Activated CD4-positive, alpha-beta memory T cell treated with anti-CD3 and anti-CD28 coated beads, Interleukin-2, amount 10 ng/mL, durations not matched to agents 7 days and 5 days (primary cell): Measurements from ENCODE around the gene BPIFB4. TPM values are rescaled to one million over a fixed set of nuclear protein-coding genes. Genes with fewer than 3 reads are reported as not detected.
"Not testable (repeated sequence)": the region's sequence is repeated elsewhere in the genome, so short reads cannot be mapped to it uniquely, and the experiment has no call there.

Source experiments
- CTCF ChIA-PET: fragments of 350-600 bp; sonication (Branson Sonifier 250); formaldehyde crosslinking; loops from one replicate; lab custom pipeline; 2021; ENCODE audit warnings: antibody characterized with exemption, inconsistent platforms; lab: Charles Lee
- POLR2A ChIA-PET: fragments of 350-600 bp; sonication (Branson Sonifier 250); formaldehyde crosslinking; loops from one replicate; lab custom pipeline; 2021; ENCODE audit warnings: antibody characterized with exemption; lab: Charles Lee
- DNase-seq: peaks from one replicate; pipeline ENCODE4 v3.0.0-alpha.2; 2020
- H3K27ac Mint-ChIP-seq: one replicate; pipeline ENCODE4 v1.8.0; 2021; ENCODE audit warnings: mild to moderate bottlenecking, mixed read lengths
- H3K27me3 Mint-ChIP-seq: one replicate; pipeline ENCODE4 v1.8.0; 2021; ENCODE audit warnings: mixed read lengths
- H3K36me3 Mint-ChIP-seq: one replicate; pipeline ENCODE4 v1.8.0; 2021; ENCODE audit warnings: low read depth, mixed read lengths
- H3K4me1 Mint-ChIP-seq: one replicate; pipeline ENCODE4 v1.8.0; 2021; ENCODE audit warnings: mixed read lengths
- H3K4me3 Mint-ChIP-seq: one replicate; pipeline ENCODE4 v1.8.0; 2021; ENCODE audit warnings: mild to moderate bottlenecking, mixed read lengths
- H3K9me3 Mint-ChIP-seq: one replicate; pipeline ENCODE4 v1.8.0; 2021; ENCODE audit warnings: mixed read lengths
- total RNA-seq, 2 experiments: library from RNA; stranded (reverse); gene quantifications; one replicate each; pipeline ENCODE4 v1.2.3, GENCODE V29; 2021

BPIFB4 gene
- total RNA-seq, 2 experiments from 2014 or later, result not detected

DNA sequence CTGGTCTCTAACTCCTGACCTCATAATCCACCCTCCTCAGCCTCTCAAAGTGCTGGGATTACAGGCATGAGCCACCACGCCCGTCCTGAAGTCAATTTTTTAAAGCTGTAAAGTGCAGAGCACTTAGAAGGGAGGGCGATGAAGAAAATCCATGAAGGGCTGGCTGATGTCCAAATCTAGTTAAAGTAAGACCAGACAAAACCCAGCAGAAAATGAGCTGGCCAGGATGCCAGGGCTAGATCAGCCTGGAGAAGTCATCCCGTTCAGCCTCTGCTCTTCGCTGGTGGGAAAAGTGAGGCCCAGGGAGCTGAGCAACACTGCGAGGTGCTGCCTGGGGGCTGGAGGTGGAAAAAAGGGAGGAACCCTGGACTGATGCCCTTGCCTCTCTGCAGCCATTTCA, 3.1 kb downstream of the BPIFB4 start:
- Mint-ChIP-seq H3K9me3 (no peaks in the 10 kb centered on the region), H3K36me3 (no peaks in the 10 kb centered on the region), H3K4me1 (no peaks in the 10 kb centered on the region), H3K4me3 (no peak overlapping the region), H3K27ac (no peak overlapping the region), H3K27me3 (no peaks in the 10 kb centered on the region)
- POLR2A ChIA-PET, result no interaction called here
- no peak for DNase-seq
- CTCF ChIA-PET, result no interaction called here

GRCh38 chr20:33083544-33084340, 4.3 kb downstream of the BPIFB4 start:
- Mint-ChIP-seq H3K9me3 (no peaks in the 10 kb centered on the region), H3K4me1 (no peaks in the 10 kb centered on the region), H3K36me3 (no peaks in the 10 kb centered on the region), H3K27ac (no peak overlapping the region), H3K27me3 (no peaks in the 10 kb centered on the region), H3K4me3 (no peak overlapping the region)
- no peak for DNase-seq
- ChIA-PET CTCF (no interaction called here), POLR2A (no interaction called here)

- Mint-ChIP-seq H3K4me3 (no peak overlapping the region), H3K27me3 (no peaks in the 10 kb centered on the region), H3K27ac (no peak overlapping the region), H3K4me1 (no peaks in the 10 kb centered on the region), H3K9me3 (no peaks in the 10 kb centered on the region), H3K36me3 (no peaks in the 10 kb centered on the region)
- ChIA-PET POLR2A (no interaction called here), CTCF (no interaction called here)
- no peak for DNase-seq
These were observed 5.3 kb downstream of the BPIFB4 start for GRCh38 chr20:33084722-33085121.

- ChIA-PET POLR2A (no interaction called here), CTCF (no interaction called here)
- H3K36me3 Mint-ChIP-seq, result no peaks in the 10 kb centered on the region
- no peaks in the 10 kb centered on the region for H3K27me3 Mint-ChIP-seq
- no peak overlapping the region for H3K27ac Mint-ChIP-seq
- no peaks in the 10 kb centered on the region for H3K9me3 Mint-ChIP-seq
- H3K4me1 Mint-ChIP-seq, result no peaks in the 10 kb centered on the region
- DNase-seq, result no peak
- no peak overlapping the region for H3K4me3 Mint-ChIP-seq
These were observed 6.7 kb downstream of the BPIFB4 start for GRCh38 chr20:33086052-33086722.

GRCh38 chr20:33091147-33091546, 11.7 kb downstream of the BPIFB4 start:
- H3K9me3 Mint-ChIP-seq, result no peaks in the 10 kb centered on the region
- no peak for DNase-seq
- H3K36me3 Mint-ChIP-seq, result no peaks in the 10 kb centered on the region
- H3K4me3 Mint-ChIP-seq, result no peak overlapping the region
- POLR2A ChIA-PET, result no interaction called here
- CTCF ChIA-PET, result interaction anchor here (0.5 to 0.7 kb wide), 2 partner anchors 187 to 189 kb away, joined by 3 read pairs; no protein-coding TSS in a partner anchor
- no peaks in the 10 kb centered on the region for H3K27me3 Mint-ChIP-seq
- no peak overlapping the region for H3K27ac Mint-ChIP-seq
- no peaks in the 10 kb centered on the region for H3K4me1 Mint-ChIP-seq

DNA sequence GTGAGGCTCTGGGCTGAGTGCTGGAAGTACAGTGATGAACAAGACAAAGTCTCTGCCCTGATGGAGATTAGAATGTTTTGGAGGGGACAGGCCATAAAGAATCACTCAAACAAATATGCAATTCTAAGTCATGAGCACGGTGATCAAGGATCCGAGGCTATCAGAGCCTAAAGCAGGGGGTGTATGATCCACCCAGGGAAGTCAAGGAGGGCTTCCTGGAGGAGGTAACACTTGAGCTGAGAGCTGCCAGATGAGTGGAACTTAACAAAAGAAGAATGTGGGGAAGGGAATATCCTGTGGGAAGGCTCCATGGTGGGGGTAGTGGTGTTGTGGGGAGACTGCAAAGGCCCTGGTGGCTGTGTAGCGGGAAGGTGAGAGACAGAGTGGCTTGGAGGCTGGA, 12.2 kb downstream of the BPIFB4 start:
- no peak for DNase-seq
- POLR2A ChIA-PET, result no interaction called here
- Mint-ChIP-seq H3K4me3 (no peak overlapping the region), H3K9me3 (no peaks in the 10 kb centered on the region), H3K27ac (no peak overlapping the region), H3K36me3 (no peaks in the 10 kb centered on the region), H3K27me3 (no peaks in the 10 kb centered on the region), H3K4me1 (no peaks in the 10 kb centered on the region)
- CTCF ChIA-PET, result no interaction called here

DNA sequence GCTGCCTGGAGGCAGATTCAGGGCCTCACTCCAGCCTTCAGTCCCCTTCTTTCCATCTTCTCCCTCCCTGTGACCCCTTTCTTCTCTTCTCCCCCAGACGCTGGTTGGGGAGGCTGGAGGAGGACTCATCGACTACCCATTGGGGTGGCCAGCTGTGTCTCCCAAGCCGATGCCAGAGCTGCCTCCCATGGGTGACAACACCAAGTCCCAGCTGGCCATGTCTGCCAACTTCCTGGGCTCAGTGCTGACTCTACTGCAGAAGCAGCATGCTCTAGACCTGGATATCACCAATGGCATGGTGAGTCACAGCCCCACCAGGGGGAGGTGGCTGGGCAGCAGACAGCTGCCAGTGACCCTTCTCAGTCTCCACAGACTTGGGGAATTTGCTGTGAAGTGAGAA, 12.9 kb downstream of the BPIFB4 start:
- no peaks in the 10 kb centered on the region for H3K9me3 Mint-ChIP-seq
- ChIA-PET CTCF (no interaction called here), POLR2A (no interaction called here)
- no peak for DNase-seq
- H3K4me3 Mint-ChIP-seq, result no peak overlapping the region
- no peak overlapping the region for H3K27ac Mint-ChIP-seq
- no peaks in the 10 kb centered on the region for H3K27me3 Mint-ChIP-seq
- no peaks in the 10 kb centered on the region for H3K4me1 Mint-ChIP-seq
- no peaks in the 10 kb centered on the region for H3K36me3 Mint-ChIP-seq

DNA sequence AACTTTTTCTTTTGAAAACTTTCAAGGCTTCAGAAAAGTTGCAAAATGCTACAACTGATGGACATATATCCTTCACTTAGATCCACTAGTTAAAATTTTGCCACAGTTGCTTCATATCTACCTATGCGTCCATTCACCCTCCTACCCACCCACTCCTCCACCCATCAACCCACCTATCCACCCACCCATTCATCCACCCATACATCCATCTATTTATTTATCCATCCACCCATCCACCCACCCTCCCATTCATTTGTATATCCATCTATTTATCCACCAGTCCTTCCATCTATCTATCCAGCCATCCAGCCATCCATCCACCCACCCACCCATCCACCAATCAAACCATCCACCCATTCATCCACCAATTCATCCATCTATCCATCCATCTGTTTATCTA, 13.6 kb downstream of the BPIFB4 start:
- H3K27me3 Mint-ChIP-seq, result no peaks in the 10 kb centered on the region
- H3K4me3 Mint-ChIP-seq, result no peak overlapping the region
- no peak overlapping the region for H3K27ac Mint-ChIP-seq
- H3K4me1 Mint-ChIP-seq, result no peaks in the 10 kb centered on the region
- ChIA-PET CTCF (no interaction called here), POLR2A (no interaction called here)
- no peaks in the 10 kb centered on the region for H3K9me3 Mint-ChIP-seq
- H3K36me3 Mint-ChIP-seq, result no peaks in the 10 kb centered on the region
- no peak for DNase-seq

GRCh38 chr20:33093582-33093981, 14.1 kb downstream of the BPIFB4 start:
- no peak overlapping the region for H3K27ac Mint-ChIP-seq
- ChIA-PET CTCF (no interaction called here), POLR2A (no interaction called here)
- DNase-seq, result no peak
- H3K4me1 Mint-ChIP-seq, result no peaks in the 10 kb centered on the region
- no peaks in the 10 kb centered on the region for H3K27me3 Mint-ChIP-seq
- H3K36me3 Mint-ChIP-seq, result no peaks in the 10 kb centered on the region
- H3K4me3 Mint-ChIP-seq, result no peak overlapping the region
- no peaks in the 10 kb centered on the region for H3K9me3 Mint-ChIP-seq

DNA sequence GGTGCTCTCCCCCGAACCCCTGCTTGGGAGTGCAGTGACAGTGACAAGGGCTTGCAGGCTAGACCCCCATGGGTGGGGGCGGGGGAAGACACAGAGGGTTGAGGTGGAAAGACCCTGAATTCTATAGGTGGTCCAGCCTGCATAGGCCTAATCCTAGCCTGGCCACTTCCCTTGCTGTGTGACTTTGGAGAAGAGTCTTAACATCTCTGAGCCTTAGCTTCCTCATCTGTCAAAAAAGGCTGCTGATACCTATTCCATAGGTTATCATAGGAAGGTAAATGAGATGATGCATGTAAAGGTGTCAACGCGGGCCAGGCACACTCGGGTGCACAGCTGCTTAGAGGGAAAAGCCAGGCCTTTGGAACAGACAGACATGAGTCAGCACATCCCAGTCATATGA, 15.8 kb downstream of the BPIFB4 start:
- H3K4me1 Mint-ChIP-seq, result no peaks in the 10 kb centered on the region
- no peak overlapping the region for H3K4me3 Mint-ChIP-seq
- CTCF ChIA-PET, result interaction anchor here (3.4 kb wide), 1 partner anchor 194 kb away, joined by 24 read pairs; no protein-coding TSS in a partner anchor

GRCh38 chr20:33095902-33096584, 16.6 kb downstream of the BPIFB4 start:
- H3K27me3 Mint-ChIP-seq, H3K9me3 Mint-ChIP-seq, H3K4me1 Mint-ChIP-seq, POLR2A ChIA-PET, H3K36me3 Mint-ChIP-seq, H3K4me3 Mint-ChIP-seq, H3K27ac Mint-ChIP-seq: not testable (repeated sequence)
- DNase-seq, result peak; percentile 46
- CTCF ChIA-PET, result interaction anchor here (0.6 to 3.4 kb wide), 6 partner anchors 23 to 1364 kb away, joined by 3 to 24 read pairs (median 3); no protein-coding TSS in a partner anchor

More for the DNA sequence above, 15.8 kb downstream of the BPIFB4 start:
- no peaks in the 10 kb centered on the region for H3K36me3 Mint-ChIP-seq
- H3K27me3 Mint-ChIP-seq, result no peaks in the 10 kb centered on the region
- POLR2A ChIA-PET, result no interaction called here
- DNase-seq, result no peak
- H3K9me3 Mint-ChIP-seq, result no peaks in the 10 kb centered on the region
- no peak overlapping the region for H3K27ac Mint-ChIP-seq

DNA sequence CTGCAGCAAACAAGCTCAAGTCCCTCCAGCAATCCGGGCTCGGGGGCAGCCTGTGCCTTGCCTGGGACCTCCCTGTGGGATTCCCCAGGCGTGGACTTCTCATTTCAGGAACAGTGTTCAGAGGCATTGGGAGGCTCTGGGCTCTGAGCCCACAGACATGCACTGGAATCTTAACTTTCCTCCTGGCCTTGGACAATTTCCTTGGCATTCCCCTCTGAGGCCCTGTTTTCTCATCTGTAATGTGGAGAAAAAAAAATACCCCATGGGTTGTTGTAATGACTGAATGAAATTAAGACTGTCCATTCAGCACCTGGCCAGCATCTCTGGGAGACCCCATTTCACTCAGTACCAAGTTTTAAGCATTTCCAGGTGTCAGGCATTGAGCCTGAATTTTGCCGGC, 17.6 kb downstream of the BPIFB4 start:
- H3K9me3 Mint-ChIP-seq, result no peaks in the 10 kb centered on the region
- no peak overlapping the region for H3K4me3 Mint-ChIP-seq
- H3K4me1 Mint-ChIP-seq, result no peaks in the 10 kb centered on the region
- POLR2A ChIA-PET, result no interaction called here
- no peaks in the 10 kb centered on the region for H3K27me3 Mint-ChIP-seq
- no peak for DNase-seq
- no peak overlapping the region for H3K27ac Mint-ChIP-seq
- CTCF ChIA-PET, result interaction anchor here (3.4 kb wide), 1 partner anchor 195 kb away, joined by 24 read pairs; no protein-coding TSS in a partner anchor
- H3K36me3 Mint-ChIP-seq, result no peaks in the 10 kb centered on the region

- no peaks in the 10 kb centered on the region for H3K36me3 Mint-ChIP-seq
- H3K9me3 Mint-ChIP-seq, result no peaks in the 10 kb centered on the region
- no peaks in the 10 kb centered on the region for H3K27me3 Mint-ChIP-seq
- POLR2A ChIA-PET, result no interaction called here
- CTCF ChIA-PET, result no interaction called here
- no peak for DNase-seq
- H3K4me3 Mint-ChIP-seq, result no peak overlapping the region
- no peak overlapping the region for H3K27ac Mint-ChIP-seq
- H3K4me1 Mint-ChIP-seq, result no peaks in the 10 kb centered on the region
These were observed 20.5 kb downstream of the BPIFB4 start for GRCh38 chr20:33099843-33100538.
